GM19351 (cell line): ENCODE results near the gene CACNA1B.
"Not testable (repeated sequence)": the region's sequence is repeated elsewhere in the genome, so short reads cannot be mapped to it uniquely, and the experiment has no call there.

Source experiments
- ATAC-seq: cut with Tn5 transposase; IDR thresholded peaks from one replicate; pipeline ENCODE4 v1.9.1; 2021; ENCODE audit warnings: mild to moderate bottlenecking, moderate library complexity; ENCODE audit not compliant: unreplicated experiment

The CACNA1B gene

DNA sequence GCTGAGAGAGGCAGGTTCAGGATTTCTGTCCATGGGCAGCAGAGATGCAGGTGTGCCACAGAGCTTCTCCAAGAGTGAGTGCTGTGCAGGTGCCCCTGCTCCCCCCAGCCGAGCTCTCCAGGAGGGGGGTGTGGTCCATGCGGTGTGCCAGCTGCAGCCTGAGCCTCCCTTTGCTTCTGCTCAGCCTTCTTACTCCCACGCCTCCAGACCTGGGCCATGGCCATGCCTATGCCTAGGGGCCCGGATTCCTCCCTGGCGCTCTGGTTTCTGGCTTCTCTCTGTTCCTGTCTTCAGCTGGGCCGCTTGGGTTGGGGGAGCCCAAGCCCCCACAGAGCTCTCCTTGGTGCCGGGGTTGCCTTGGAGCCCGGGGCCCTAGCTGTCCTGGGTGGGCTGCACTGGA, 133.3 kb downstream of the CACNA1B start:
- no peak for ATAC-seq

DNA sequence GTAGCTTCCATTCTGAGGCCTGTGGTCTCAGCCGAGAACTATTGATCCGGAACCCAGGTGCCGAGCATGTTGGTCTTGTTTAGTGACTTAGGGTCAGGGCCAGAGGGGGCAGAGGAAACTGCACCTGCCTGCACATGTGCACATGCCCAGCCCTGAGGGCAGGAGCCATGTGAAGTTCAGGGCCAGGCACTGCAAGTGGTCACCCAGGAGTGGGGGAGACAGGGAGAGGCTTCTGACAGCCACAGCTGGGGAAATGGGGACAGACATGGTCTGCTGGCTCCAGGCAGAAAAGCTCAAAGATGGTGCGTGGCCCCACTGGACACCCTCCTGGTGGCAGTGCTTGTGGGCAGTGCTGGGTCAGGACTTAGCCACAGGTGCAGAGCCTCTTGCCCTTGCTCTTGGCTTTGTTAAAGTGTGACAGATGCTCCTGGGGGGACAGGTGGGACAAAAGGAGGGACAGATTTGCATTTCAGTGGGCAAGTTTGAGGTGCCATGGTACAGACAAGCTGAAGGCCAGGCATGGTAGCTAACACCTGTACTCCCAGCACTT, 134.4 kb downstream of the CACNA1B start:
- ATAC-seq = no peak

DNA sequence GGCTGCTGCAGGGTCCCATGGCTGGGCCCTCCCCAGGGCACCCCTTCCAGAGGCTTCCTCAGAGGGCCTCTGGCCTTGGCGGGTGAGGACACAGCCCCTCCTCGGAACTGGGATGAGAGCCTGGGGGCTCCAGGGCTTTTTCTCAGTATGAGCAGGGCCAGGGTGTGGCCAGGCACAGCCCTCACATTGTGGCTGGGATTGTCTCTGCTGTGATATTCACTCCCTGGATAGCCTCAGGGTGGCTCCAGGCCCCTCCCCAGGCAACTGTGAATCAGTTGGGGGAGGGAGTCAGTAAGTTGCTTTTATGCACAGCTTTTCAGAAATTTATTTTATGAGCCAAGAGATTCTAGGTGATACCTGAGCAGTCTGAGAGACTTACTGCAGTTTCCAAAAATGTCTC, 135.7 kb downstream of the CACNA1B start:
- ATAC-seq = no peak

DNA sequence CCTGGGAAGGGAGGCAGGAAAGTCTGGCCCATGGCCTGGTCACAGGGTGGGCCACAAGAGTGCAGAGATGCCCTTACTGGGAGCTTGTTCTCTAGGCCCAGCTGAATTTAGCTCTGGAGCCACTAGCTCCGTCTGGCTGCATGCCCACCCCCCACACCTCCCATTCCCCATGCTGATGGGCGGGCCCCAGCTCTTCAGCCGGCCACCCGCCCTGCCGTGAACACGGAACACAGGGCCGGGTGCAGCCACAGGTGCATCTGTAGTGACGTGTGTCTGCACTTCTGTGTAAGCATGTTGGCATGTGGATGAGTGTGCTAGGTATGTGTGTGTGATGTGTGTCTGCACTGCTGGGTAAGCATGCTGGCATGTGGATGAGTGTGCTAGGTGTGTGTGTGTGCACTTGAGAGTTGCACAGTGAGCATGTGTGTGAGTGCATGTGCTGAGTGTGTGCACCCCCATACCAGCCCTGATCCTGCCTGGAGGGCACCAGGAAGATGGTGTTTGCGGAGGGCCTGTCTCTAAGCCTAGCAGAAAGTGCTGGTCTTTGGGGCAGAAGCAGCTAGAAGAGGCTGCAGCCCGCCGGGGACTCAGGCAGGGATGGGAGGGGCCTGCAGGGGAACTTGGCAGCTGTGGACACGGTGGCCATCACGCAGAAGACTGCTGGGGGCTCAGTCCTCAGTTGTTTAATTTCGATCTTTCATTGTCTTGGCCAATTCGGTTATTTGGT, 136.4 kb downstream of the CACNA1B start:
- no peak for ATAC-seq

DNA sequence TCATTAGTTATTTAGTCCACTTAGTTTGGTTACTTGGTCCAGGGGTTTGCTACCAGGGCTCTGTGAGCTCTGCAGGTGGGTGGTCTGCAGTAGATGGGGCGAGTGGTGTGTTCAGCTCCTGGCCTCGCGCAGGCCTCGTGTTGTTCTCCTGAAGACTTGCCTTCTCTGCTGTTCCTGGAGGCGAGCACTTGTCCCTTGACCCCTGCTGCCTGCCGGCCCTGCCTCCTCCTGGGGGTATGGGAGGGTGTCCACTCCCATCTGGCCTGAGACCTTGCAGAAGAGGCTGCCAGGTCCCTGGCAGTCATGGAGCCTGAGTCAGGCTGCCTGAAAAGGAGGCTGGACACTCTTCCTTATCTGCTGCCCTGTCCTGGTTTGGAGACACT, 137.0 kb downstream of the CACNA1B start:
- ATAC-seq = no peak

DNA sequence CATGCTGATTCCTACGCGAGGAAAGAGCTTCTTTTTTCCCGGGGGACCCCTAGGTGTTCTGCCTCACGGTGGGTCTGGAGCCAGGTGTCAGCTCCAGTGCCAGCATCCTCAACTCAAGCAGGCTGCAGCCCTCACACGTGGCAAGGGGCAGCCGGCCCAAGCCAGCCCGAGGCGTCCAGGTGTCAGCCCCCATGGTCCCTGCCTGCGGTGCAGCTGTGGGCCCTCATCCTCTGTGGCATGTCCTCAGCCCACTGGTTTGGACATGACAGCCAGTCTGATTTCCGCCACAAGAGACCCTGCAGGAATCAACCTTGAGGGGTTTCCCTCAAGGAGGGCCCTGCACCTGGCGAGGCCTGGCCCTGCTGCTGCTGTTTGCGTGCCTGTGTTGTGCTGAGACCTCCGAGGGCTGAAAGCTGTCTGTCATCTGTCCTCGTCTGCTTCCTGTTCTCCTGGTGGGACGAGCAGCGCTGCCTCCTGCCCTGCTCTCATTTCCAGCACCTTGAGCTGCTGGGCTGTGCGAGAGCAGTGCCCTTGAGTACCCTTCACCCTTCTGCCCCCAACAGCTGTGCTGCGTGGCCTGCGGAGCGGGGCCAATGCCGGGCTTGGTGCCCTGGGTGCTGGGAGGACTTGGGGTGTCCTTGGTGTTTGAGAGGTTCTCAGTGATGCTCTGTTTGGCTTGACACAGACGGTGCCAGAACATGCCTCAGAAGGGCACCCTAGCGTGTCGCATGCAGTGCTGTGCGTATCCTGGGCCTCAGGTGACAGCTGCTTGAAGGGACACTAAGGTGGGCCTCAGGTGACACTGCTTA, 137.6 kb downstream of the CACNA1B start:
- no peak for ATAC-seq

DNA sequence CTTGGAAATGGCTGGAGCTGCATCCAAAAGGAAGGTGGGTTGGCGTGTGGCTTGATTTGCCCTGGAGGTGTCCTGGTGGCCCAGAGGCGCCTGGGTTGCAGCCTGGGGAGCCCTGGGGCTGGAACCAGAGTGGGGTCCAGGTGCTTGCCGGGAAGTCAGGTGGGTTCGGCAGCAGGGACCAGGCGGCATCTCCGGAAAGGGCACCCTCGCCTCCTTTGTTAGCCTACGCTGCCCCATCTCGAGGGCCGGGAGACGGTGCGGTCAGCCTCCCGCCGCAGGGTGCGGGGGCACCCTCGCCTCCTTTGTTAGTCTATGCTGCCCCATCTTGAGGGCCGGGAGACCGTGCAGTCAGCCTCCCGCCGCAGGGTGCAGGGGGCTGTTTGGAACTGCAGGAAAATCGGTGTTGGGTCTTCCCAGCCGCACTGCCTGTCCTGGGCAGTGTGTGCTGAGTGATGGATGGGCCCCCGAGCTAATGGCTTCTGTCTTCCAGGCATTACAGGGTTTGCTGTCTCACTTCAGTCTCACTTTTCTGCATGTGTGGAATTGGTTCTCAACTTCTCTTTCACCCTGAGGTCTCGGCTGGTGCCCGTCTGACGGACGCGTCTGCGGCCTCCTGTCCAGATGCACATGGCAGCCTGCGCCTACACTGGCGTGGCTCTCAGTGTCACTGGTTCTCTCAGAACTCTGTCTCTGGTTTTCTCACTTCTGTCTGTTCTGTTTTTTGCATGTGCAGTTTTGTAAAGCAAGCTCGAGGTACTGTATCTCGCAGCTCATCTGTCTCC, 139.0 kb downstream of the CACNA1B start:
- ATAC-seq = no peak

DNA sequence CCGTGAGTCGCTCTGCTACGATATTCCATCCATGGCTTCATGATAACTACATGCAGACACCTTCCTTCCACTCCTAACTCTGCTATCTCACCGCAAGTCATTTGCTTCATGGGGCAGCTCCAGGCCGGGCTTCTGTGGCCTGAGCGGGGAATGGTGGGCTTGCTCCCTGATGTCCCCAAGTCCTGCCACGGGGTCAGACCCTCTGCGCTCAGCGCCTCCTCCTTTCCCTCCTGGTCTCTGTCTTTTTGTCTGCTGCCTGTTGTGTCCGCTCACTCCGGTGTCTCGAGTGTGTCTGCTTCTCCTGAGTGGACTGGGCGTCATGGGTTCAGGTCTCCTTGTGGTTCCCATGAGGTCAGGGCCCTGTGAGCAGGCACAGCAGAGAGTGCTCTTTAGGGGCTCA, 139.6 kb downstream of the CACNA1B start:
- ATAC-seq = no peak

DNA sequence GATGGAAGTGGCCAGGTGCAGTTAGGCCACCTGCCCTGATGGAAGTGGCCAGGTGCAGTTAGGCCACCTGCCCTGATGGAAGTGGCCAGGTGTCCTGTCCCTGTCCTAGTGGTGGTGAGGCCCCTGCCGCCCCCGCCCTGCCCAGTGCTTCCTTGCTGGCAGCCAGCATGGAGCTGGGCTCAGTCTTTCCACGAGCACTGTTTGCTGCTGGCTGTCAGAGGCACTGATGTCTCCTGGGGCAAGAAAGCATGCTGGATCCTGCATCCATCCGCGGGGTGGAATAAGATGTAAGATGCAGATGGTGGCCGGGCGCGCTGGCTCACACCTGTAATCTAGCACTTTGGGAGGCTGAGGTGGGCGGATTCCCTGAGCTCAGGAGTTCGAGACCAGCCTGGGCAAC, 141.9 kb downstream of the CACNA1B start:
- ATAC-seq = not testable (repeated sequence)

DNA sequence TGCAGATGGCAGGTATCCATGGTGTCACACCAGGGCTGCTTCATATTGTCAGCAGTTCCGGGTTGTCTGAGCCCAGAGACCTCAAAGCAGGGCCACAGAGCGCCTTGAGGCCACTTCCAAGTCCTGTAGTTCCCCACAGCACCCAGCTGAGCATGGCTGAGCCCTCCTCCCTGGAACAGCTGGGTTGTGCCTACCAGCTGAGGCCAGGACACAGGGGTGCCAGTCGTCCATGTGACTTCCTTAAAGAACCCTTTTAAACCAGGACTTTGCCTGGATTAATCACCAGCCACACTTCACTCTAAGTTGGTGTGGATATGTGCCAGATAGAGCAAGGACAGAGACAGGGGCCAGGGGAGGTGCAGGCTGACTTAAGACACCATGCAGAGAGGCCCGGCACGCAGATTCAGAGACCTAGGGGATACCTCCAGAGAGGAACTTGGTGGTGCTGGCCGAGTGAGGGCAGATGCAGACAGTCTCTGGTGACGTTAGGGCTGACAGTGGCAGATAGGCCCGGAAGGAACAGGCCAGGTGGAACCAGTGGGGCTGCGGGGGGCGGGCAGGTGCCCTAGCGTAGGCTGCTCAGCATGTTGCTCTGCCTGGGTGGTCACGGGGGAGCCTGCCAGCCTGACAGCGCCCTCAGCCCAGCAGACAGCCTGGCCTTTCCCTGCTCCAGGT, 142.7 kb downstream of the CACNA1B start:
- ATAC-seq = no peak

DNA sequence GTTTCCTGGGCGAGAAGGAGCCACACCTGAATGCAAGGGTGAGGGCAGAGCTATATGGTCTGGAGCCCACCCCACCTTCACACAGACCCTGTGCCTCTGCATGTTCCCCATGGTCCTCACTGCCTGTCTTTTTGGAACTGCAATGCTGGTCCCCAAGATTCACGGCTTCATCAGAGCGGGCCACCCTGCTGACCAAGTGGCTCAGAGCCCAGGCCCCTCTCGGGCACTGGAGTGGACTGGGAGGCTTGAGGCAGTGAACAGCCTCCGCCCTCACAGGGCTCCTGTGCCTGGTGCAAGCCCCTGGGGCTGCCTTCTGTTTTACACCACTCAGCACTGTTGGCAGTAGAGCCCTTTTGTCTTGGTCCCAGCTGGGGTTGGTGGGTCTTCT, 143.2 kb downstream of the CACNA1B start:
- no peak for ATAC-seq

DNA sequence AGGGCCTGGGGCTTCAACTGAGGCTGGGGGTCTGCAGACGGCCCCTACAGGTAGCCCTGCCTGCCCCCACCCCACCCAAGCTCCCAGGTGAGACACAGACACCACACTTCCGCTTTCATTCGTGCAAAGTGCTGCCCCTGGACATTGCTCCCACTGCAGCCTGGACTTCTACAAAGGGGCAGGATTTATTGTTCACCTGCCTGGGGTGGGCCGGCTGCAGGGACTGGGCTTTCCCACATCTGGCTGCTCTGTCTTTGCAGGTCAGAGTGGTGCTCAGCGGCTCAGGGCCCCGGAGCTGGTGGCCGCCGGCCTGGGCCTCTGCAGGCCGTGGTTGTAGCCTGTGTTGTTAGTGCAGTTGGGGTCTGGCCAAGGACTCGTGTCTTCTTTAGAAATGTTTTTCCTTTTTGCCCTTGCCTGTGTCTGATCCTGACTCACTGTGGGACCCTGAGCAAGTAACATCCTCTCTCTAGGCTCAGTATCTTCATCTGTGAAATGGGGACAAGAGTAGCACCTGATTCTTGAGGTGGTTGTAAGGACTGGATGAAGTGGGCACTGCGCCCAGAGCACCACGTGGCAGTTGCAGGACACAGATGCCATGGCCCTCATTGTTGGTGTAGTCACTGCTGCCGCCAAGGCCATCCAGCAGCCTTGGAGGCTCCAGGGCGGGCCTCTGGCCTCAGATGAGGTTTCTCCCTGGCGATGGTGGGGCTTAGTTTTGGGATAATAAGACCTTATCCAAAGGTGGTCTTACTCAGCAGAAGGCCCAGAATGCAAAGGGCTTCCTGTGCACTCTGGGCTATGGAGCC, 143.9 kb downstream of the CACNA1B start:
- no peak for ATAC-seq

DNA sequence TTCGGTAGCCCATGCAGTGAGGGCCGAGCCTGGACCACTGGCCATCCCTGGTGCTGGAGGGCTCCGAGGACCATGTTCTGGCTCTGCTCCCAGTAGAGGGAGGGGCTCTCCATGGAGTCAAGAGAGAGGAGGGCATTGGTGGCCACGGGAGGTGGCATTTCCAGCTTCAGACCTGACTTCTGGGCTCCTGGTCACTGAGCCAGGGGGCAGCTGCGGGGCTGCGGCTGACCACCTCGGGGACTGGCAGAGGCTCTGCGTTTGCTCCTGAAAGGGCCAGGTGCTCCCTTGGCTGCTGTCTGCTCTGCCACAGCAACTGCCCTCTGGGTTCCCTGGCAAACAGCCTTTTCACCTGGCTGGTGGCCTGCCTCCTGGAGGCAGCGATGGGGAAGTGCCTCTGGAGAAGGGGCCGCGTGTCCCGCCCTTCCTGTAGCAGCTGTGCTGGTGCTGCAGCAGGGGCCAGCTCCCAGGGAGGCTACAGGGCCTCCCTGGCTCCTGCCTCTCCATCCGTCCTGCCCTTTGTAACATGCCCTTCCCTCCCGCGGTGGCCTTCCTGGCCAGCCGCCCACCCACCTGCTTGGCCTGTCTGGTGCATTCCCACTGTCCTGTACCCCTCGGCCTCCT, 144.6 kb downstream of the CACNA1B start:
- no peak for ATAC-seq

DNA sequence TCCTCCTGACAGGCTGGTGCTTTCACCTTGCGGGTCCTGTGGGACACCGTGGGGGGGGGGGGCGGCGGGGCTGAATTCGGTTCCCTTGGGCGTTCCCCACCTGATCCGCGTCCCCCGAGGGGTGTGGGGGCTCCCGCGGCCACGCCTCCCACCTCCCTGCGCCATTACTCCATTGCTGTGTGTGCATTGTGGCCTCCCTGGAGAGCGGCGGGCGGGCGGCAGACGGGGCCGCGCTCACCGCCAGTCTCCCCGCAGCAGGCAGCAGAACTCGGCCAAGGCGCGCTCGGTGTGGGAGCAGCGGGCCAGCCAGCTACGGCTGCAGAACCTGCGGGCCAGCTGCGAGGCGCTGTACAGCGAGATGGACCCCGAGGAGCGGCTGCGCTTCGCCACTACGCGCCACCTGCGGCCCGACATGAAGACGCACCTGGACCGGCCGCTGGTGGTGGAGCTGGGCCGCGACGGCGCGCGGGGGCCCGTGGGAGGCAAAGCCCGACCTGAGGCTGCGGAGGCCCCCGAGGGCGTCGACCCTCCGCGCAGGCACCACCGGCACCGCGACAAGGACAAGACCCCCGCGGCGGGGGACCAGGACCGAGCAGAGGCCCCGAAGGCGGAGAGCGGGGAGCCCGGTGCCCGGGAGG, 145.3 kb downstream of the CACNA1B start:
- ATAC-seq = no peak

DNA sequence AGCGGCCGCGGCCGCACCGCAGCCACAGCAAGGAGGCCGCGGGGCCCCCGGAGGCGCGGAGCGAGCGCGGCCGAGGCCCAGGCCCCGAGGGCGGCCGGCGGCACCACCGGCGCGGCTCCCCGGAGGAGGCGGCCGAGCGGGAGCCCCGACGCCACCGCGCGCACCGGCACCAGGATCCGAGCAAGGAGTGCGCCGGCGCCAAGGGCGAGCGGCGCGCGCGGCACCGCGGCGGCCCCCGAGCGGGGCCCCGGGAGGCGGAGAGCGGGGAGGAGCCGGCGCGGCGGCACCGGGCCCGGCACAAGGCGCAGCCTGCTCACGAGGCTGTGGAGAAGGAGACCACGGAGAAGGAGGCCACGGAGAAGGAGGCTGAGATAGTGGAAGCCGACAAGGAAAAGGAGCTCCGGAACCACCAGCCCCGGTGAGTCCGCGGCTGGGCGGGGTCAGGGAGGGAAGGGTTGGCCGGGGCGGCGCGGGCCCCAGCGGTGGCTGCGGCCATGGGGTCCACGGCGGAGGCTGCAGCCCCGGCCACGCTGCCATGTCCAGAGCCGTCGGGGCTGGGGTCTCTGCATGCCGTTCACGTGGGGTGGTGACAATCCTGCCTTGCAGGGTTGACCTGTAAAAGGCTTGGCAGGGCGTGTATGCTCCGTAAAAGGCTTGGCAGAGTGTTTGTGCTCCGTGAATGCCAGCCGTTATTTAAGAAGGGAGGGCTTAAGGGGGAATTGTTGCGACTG, 146.0 kb downstream of the CACNA1B start:
- no peak for ATAC-seq

DNA sequence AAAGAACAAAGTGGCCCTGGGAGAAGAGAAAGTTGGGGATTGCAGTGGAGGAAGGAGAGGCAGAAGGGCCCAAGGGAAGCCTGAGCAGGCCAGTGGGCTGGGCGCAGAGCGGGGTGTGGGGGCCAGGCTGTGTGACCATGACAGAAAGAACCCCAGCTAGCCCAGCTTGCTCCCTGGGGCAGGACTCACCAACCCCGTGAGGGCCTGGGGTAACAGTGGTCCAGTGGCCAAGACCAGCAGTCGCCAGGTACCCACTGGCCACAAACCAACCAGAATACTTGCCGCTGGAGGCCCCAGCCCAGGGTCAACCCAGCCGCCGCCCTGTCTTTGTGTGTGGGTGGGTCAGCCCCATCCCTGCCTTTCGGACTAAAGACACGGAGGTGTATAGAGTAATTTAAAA, 146.5 kb downstream of the CACNA1B start:
- ATAC-seq = no peak

DNA sequence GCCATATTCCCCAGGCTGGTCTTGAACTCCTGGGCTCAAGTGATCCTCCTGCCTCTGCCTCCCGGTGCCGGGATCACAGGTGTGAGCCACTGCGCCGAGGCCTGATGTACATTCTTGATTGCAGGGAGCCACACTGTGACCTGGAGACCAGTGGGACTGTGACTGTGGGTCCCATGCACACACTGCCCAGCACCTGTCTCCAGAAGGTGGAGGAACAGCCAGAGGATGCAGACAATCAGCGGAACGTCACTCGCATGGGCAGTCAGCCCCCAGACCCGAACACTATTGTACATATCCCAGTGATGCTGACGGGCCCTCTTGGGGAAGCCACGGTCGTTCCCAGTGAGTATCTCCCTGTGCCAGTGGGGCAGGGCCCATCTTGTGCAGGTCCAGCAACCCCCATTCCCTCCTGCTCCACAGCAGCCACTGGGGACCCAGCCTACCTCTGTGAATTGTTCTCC, 147.3 kb downstream of the CACNA1B start:
- no peak for ATAC-seq

DNA sequence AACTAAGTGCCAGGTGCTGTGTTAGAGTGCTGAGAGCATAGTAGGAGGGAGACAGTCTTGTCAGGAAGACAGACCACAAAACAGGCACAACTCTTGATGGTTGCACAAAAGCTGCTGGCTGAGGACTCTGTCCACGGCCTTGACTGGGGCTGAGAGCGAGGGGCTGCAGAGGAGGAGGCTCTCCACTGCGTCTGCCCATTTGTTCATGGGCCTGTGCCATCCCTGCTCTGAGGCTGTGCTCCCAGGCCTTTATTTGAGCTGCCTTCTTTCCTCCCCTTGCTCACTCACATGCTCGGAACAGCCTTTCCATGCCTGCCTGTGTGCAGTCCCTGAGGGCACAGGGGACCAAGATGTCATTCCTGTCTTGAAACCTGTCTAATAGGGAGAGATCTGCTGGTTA, 147.8 kb downstream of the CACNA1B start:
- ATAC-seq = no peak
